Right lobe of liver (tissue), 4 donors: ENCODE results near the gene CAVIN3.

Experiments used
- CTCF ChIP-seq, 4 donors: fragments of 200-600 bp in 3 of 4; fragments of 450-650 bp in 1 of 4; IDR thresholded peaks; one replicate each; pipeline versions ENCODE4 v1.5.1 to v1.8.0; 2016 to 2022; ENCODE audit warnings: antibody characterized with exemption in 4 of 4, mild to moderate bottlenecking in 2 of 4
- POLR2A ChIP-seq: fragments of 450-650 bp; IDR thresholded peaks from one replicate; pipeline ENCODE4 v1.6.1; 2017; ENCODE audit warnings: antibody characterized with exemption, mild to moderate bottlenecking
- donor health status: DM: no; HTN: no; CAD: no.
- donor health status: DM: no; HTN: no; CAD: no.
- donor health status: DM: no; HTN: yes; CAD: no.

GRCh38 chr11:6321356-6321755, 1.1 kb upstream of the CAVIN3 start:
- TF ChIP-seq POLR2A: no peak
- TF ChIP-seq CTCF (IDR thresholded peaks at IDR 0.05): no peak
